ENCODE measurements around the gene RELL1.

DNA sequence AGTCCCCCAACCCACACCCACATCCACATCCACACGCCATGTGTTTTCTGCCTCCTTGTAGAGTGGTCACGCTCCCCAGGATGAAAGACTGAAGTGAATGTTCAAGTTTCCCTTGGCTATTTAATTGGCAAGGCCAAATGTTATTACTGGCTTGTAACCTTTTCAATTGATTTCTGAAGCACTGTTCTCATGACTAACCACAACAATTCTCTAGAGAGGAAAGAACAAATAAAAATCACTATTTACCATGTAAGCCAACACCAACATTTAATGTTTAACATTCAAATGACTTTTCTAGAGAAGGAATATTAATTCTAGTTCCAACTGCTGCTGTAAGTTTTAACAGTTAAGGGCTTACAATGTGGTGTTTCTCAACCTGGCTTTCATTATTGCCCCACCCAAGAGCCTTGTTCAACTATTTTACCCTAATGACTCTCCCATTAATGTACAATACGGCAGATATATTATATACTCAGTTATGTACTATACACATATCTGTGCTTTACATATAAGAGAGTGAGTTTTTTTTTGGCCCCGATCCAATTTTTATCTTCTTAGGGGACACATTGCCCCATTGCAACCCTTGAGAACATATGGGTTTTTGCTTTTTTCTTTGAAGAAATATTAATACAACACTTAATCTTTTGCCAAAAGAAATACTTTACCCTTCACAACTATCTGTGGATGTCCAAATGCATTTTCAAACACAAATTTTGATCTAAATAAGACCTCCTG, 46.5 kb downstream of the RELL1 start:
- TF ChIP-seq POLR2A (IDR thresholded peaks at IDR 0.05; ENCODE audit: low read depth, low read length) (no peak), POLR2AphosphoS5 (IDR thresholded peaks at IDR 0.05; ENCODE audit: low read depth, low read length) (no peak), TAF1 (IDR thresholded peaks at IDR 0.05; ENCODE audit: borderline replicate concordance, low read depth, low read length) (no peak)

Measured in GM12892 (cell line).